MCF 10A (cell line): Measurements from ENCODE around the gene MPZL1. TPM values are rescaled to one million over a fixed set of nuclear protein-coding genes. Genes with fewer than 3 reads are reported as not detected.

ENCODE experiments used
- Bru-seq: library from RNA; stranded (reverse); fragments of 400-500 nt; gene quantifications from one replicate; lab custom pipeline; 2021; lab: Mats Ljungman, UMichigan
- BruChase-seq, 2 experiments: library from RNA; stranded (reverse); fragments of 400-500 nt; gene quantifications; one replicate each; lab custom pipeline; 2021; lab: Mats Ljungman, UMichigan
- BruUV-seq: library from RNA; stranded (reverse); fragments of 400-500 nt; replicated peaks from 2 replicates; lab custom pipeline; 2021; lab: Mats Ljungman, UMichigan
- CTCF ChIA-PET: fragments of 300-600 bp; sonication (Branson Sonifier 250); formaldehyde crosslinking; extraction: SDS; loops from one replicate; lab custom pipeline; 2021; ENCODE audit warnings: antibody characterized with exemption, inconsistent platforms; lab: Yijun Ruan, JAX
- POLR2A ChIA-PET: fragments of 300-600, 350-650 bp; sonication (Branson Sonifier 250); formaldehyde crosslinking; extraction: SDS; loops from one replicate; lab custom pipeline; 2020; ENCODE audit warnings: antibody characterized with exemption, inconsistent platforms; lab: Yijun Ruan, JAX
- DNase-seq: peaks from one replicate; pipeline ENCODE4 v3.0.0-alpha.2; 2018; ENCODE audit not compliant: unreplicated experiment
- H3K27ac Mint-ChIP-seq: one replicate; pipeline ENCODE4 v1.8.0; 2022; ENCODE audit warnings: mild to moderate bottlenecking, low read depth, mixed read lengths; ENCODE audit not compliant: unreplicated experiment
- H3K27me3 Mint-ChIP-seq: one replicate; pipeline ENCODE4 v1.8.0; 2022; ENCODE audit warnings: mixed read lengths; ENCODE audit not compliant: insufficient read depth, unreplicated experiment
- H3K36me3 Mint-ChIP-seq: one replicate; pipeline ENCODE4 v1.8.0; 2022; ENCODE audit warnings: mild to moderate bottlenecking, moderate library complexity, mixed read lengths; ENCODE audit not compliant: insufficient read depth, unreplicated experiment
- H3K4me1 Mint-ChIP-seq: one replicate; pipeline ENCODE4 v1.8.0; 2022; ENCODE audit warnings: mixed read lengths; ENCODE audit not compliant: insufficient read depth, unreplicated experiment
- H3K4me3 Mint-ChIP-seq: one replicate; pipeline ENCODE4 v1.8.0; 2022; ENCODE audit warnings: mild to moderate bottlenecking, moderate library complexity, mixed read lengths; ENCODE audit not compliant: unreplicated experiment
- H3K9me3 Mint-ChIP-seq: one replicate; pipeline ENCODE4 v1.8.0; 2022; ENCODE audit warnings: mixed read lengths; ENCODE audit not compliant: unreplicated experiment
- intact Hi-C: fragments of 100-400 bp; cut with micrococcal nuclease; formaldehyde crosslinking; loops from 2 replicates; pipeline ENCODE4 v1.14.1; 2022
- long read RNA-seq: library from polyadenylated mRNA; stranded (forward); transcript quantifications from one replicate; pipeline ENCODE4 v2.0.0, GENCODE V29; 2022
- total RNA-seq: library from RNA; stranded (reverse); gene quantifications from 2 replicates; pipeline ENCODE4 v1.2.3, GENCODE V29; 2022
- TF ChIP-seq, protein P1 (sequence below): fragments of 200-600 bp; IDR thresholded peaks from one replicate; pipeline ENCODE4 v1.8.0; 2022; ENCODE audit warnings: antibody characterized with exemption, mild to moderate bottlenecking; ENCODE audit not compliant: unreplicated experiment

The MPZL1 gene
- 164 and 169 TPM in 2 replicates for total RNA-seq
- percentile 87 among the genes with signal in this experiment for Bru-seq, nascent RNA
- BruChase-seq, experiment 1, labeled RNA remaining after a 6-hour chase, result percentile 91 among the genes with signal in this experiment
- percentile 90 among the genes with signal in this experiment for BruChase-seq, experiment 2, labeled RNA remaining after a 2-hour chase
- long read RNA-seq, full-length matches to known transcripts, result 489 of 530 reads
- long read RNA-seq, partial matches to known transcripts, result 23 of 530 reads
- long read RNA-seq, other reads (novel, unspliced or antisense), result 18 of 530 reads

GRCh38 chr1:167721617-167722151 lies at the start of gene MPZL1:
Gene MPZL1 (plus strand): TSS chr1:167721982. CDS start chr1:167722152, 170 bp downstream.
- ChIA-PET POLR2A (interaction anchor here (0.6 to 8.6 kb wide), 22 partner anchors 11 to 582 kb away, joined by 3 to 202 read pairs (median 4); partner anchors contain the start of genes DCAF6, MPC2 and TIPRL), CTCF (interaction anchor here (0.6 to 5.8 kb wide), 12 partner anchors 28 to 514 kb away, joined by 3 to 28 read pairs (median 4); no protein-coding TSS in a partner anchor)
- Mint-ChIP-seq H3K27ac (peak within 1 kb of the TSS; percentile 92), H3K4me1 (peaks cover 52% of the 10 kb centered on the region), H3K36me3 (no peaks in the 10 kb centered on the region), H3K9me3 (no peaks in the 10 kb centered on the region), H3K27me3 (no peaks in the 10 kb centered on the region), H3K4me3 (peak within 1 kb of the TSS; percentile 84)
- DNase-seq, result peak; percentile 95
- BruUV-seq, result no TSS peak
- intact Hi-C loops, result loop anchor here (1.0 kb wide), 4 partner anchors 76 to 361 kb away; partner anchors contain the start of gene DCAF6
- TF ChIP-seq, protein P1, sequence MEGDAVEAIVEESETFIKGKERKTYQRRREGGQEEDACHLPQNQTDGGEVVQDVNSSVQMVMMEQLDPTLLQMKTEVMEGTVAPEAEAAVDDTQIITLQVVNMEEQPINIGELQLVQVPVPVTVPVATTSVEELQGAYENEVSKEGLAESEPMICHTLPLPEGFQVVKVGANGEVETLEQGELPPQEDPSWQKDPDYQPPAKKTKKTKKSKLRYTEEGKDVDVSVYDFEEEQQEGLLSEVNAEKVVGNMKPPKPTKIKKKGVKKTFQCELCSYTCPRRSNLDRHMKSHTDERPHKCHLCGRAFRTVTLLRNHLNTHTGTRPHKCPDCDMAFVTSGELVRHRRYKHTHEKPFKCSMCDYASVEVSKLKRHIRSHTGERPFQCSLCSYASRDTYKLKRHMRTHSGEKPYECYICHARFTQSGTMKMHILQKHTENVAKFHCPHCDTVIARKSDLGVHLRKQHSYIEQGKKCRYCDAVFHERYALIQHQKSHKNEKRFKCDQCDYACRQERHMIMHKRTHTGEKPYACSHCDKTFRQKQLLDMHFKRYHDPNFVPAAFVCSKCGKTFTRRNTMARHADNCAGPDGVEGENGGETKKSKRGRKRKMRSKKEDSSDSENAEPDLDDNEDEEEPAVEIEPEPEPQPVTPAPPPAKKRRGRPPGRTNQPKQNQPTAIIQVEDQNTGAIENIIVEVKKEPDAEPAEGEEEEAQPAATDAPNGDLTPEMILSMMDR, result no peak

GRCh38 chr1:167672831-167673230 lies 49.0 kb upstream of the MPZL1 start:
- Mint-ChIP-seq H3K9me3 (no peaks in the 10 kb centered on the region), H3K27ac (no peak overlapping the region), H3K36me3 (peaks cover 6% of the 10 kb centered on the region), H3K27me3 (no peaks in the 10 kb centered on the region), H3K4me3 (no peak overlapping the region), H3K4me1 (peaks cover 42% of the 10 kb centered on the region)
- no peak for DNase-seq
- BruUV-seq, result no TSS peak
- POLR2A ChIA-PET, result interaction anchor here (1.0 to 5.7 kb wide), 3 partner anchors 9 to 78 kb away, joined by 3 to 52 read pairs (median 4); no protein-coding TSS in a partner anchor
- intact Hi-C loops, result no loop called here
- TF ChIP-seq, protein P1, result no peak
- CTCF ChIA-PET, result interaction anchor here (0.6 to 6.8 kb wide), 11 partner anchors 8 to 763 kb away, joined by 3 to 69 read pairs (median 4); no protein-coding TSS in a partner anchor

GRCh38 chr1:167673265-167673664 lies 48.5 kb upstream of the MPZL1 start:
- ChIA-PET POLR2A (interaction anchor here (1.4 to 5.7 kb wide), 2 partner anchors 9 to 79 kb away, joined by 4 to 52 read pairs; no protein-coding TSS in a partner anchor), CTCF (interaction anchor here (0.6 to 3.9 kb wide), 9 partner anchors 9 to 388 kb away, joined by 3 to 45 read pairs (median 4); no protein-coding TSS in a partner anchor)
- no peak for DNase-seq
- H3K9me3 Mint-ChIP-seq, result no peaks in the 10 kb centered on the region
- TF ChIP-seq, protein P1, result no peak
- H3K4me3 Mint-ChIP-seq, result no peak overlapping the region
- peaks cover 6% of the 10 kb centered on the region for H3K36me3 Mint-ChIP-seq
- peaks cover 41% of the 10 kb centered on the region for H3K4me1 Mint-ChIP-seq
- intact Hi-C loops, result no loop called here
- BruUV-seq, result no TSS peak
- H3K27ac Mint-ChIP-seq, result no peak overlapping the region
- no peaks in the 10 kb centered on the region for H3K27me3 Mint-ChIP-seq

- TF ChIP-seq, protein P1, result no peak
- POLR2A ChIA-PET, result interaction anchor here (2.2 to 5.7 kb wide), 2 partner anchors 10 to 74 kb away, joined by 6 to 52 read pairs; no protein-coding TSS in a partner anchor
- intact Hi-C loops, result no loop called here
- CTCF ChIA-PET, result interaction anchor here (0.7 to 3.9 kb wide), 8 partner anchors 9 to 140 kb away, joined by 3 to 45 read pairs (median 4); no protein-coding TSS in a partner anchor
- no TSS peak for BruUV-seq
- Mint-ChIP-seq H3K36me3 (peaks cover 6% of the 10 kb centered on the region), H3K4me1 (peaks cover 32% of the 10 kb centered on the region), H3K27me3 (no peaks in the 10 kb centered on the region), H3K9me3 (no peaks in the 10 kb centered on the region), H3K27ac (no peak overlapping the region), H3K4me3 (no peak overlapping the region)
- no peak for DNase-seq
Measured at GRCh38 chr1:167674156-167674555, 47.6 kb upstream of the MPZL1 start.
